ENCODE measurements around the gene LMBRD1. TPM values are rescaled to one million over a fixed set of nuclear protein-coding genes. Genes with fewer than 3 reads are reported as not detected.
A peak's percentile ranks its signal among the peaks of the same experiment; 100 is the strongest.

LMBRD1 gene
- total RNA-seq, 4 donors from 2014 or later, result 41.6 to 66.0 (median 57.1) TPM

DNA sequence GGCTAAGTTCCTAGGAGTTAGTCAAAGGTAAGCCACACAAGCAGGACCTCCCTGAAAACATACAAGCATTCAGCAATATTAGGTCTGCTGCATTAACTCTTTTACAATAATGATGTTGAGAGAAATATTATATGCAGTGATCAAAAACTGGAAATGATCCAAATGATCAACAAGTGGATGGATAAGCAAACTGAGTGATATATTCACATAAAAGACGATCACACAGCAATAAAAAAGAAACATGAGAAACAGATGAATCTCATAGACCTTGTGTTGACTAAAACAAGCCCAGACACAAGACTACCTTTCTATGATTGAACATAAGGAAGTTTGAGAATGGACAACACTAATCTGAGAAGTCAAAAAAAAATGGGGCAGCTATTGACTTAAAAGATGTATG lies 39.9 kb downstream of the LMBRD1 start:
- DNase-seq (ENCODE audit: low spot score), result no peak
- TF ChIP-seq, protein P1, sequence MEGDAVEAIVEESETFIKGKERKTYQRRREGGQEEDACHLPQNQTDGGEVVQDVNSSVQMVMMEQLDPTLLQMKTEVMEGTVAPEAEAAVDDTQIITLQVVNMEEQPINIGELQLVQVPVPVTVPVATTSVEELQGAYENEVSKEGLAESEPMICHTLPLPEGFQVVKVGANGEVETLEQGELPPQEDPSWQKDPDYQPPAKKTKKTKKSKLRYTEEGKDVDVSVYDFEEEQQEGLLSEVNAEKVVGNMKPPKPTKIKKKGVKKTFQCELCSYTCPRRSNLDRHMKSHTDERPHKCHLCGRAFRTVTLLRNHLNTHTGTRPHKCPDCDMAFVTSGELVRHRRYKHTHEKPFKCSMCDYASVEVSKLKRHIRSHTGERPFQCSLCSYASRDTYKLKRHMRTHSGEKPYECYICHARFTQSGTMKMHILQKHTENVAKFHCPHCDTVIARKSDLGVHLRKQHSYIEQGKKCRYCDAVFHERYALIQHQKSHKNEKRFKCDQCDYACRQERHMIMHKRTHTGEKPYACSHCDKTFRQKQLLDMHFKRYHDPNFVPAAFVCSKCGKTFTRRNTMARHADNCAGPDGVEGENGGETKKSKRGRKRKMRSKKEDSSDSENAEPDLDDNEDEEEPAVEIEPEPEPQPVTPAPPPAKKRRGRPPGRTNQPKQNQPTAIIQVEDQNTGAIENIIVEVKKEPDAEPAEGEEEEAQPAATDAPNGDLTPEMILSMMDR (IDR thresholded peaks at IDR 0.05), result no peak
- ATAC-seq (ENCODE audit: low FRiP score), result no peak

DNA sequence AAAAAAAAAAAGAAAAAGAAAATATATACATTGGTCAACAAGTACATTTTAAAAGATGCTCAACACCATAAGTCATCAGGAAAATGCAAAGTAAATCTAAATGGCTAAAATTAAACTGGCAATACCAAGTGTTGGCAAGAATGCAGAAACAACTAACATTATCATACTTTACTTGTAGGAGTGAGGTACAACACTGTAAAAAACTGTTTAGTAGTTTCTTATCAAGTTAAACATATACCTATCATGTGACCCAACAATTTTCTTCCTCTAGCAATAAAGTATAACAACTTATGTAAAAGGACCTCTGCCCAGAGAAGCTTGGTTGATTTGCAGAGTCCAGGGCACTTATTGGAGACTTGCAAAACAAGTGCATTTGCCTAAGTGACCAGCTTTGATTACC lies 40.4 kb downstream of the LMBRD1 start:
- ATAC-seq (ENCODE audit: low FRiP score) (no peak), DNase-seq (ENCODE audit: low spot score) (no peak)
- TF ChIP-seq, protein P1 (IDR thresholded peaks at IDR 0.05), result no peak

DNA sequence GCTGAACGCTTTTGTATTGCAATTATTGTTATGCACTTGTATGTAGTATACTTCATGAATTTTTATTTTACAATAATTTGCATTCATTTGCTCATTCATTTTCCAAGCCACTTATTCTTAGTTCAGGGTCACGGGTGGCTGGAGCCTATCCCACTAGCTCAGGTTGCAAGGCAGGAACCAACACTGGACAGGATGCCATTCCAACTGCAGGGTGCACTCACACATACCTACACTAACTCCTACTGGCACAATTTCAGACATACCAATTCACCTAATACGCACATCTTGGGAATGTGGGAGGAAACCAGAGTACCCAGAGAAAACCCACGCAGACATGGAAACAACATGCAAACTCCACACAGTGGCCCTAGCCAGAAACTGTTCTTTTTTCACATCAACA lies 61.8 kb downstream of the LMBRD1 start:
- TF ChIP-seq, protein P1 (IDR thresholded peaks at IDR 0.05), result no peak
- DNase-seq (ENCODE audit: low spot score), result no peak
- ATAC-seq (ENCODE audit: low FRiP score), result no peak

DNA sequence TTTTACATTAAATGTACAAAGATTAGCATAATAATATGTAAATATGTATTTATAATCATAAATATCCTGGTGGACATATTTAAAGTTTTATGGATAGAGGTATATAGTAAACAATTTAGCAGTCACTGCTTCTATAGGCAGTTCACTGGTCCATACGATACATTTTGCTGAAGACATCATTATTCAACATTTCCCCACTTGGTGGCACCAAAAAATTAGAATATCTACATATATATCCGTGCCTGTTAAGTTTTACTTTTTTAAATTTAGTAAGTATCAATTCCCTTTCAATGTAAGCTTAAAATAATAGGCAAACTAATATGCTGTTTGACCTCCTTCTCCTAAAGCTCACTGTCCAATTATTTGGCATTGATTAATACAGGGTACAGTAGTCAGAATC lies 64.2 kb downstream of the LMBRD1 start:
- DNase-seq (ENCODE audit: low spot score) (no peak), ATAC-seq (ENCODE audit: low FRiP score) (no peak)
- TF ChIP-seq, protein P1 (IDR thresholded peaks at IDR 0.05), result no peak

DNA sequence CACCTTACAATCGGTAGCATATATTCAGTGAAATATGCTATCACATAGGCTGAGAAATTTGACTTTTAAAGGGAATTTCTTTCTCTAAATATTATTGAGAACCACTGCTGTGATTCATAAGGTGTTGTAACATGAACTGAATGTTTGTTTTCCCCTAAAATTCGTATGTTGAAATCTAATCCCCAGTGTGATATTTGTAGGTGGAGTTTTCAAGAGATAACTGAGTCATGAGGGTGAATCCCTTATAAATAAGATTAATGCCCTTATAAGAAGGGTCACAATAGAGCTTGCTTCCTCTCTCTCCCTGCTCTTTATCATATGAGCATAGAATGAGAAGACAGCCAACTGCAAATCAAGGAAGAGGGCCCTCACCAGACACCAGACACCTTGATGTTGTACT lies 64.8 kb downstream of the LMBRD1 start:
- DNase-seq (ENCODE audit: low spot score), result no peak
- TF ChIP-seq, protein P1 (IDR thresholded peaks at IDR 0.05), result no peak
- ATAC-seq (ENCODE audit: low FRiP score), result peak; percentile 86

DNA sequence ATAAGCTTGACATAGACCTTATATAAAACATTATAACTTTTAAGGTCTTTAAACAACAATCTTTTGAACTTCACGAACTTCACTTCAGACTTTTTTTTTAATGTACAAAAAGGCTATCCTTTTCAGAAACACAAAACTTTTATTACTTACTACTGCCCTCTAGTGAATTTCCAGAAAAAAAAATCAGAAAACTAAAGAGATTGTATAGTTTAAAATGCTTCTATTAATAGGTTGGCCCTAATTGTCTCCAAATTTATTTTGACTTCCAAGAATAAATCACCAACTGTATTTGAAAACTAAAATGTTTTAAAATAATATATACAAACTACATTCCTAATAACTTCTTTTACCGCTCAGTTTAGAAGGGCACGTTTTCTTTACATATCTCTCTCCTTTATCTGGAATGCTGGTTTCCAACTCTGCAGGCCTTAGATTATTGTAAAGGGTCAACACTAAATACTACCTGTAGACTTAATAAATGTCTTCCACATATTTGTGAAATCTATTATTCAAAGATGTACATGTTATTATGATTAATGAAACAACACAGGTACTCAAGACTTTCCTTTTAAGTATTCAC lies 66.8 kb downstream of the LMBRD1 start:
- no peak for ATAC-seq (ENCODE audit: low FRiP score)
- DNase-seq (ENCODE audit: low spot score), result no peak
- TF ChIP-seq, protein P1 (IDR thresholded peaks at IDR 0.05), result no peak

DNA sequence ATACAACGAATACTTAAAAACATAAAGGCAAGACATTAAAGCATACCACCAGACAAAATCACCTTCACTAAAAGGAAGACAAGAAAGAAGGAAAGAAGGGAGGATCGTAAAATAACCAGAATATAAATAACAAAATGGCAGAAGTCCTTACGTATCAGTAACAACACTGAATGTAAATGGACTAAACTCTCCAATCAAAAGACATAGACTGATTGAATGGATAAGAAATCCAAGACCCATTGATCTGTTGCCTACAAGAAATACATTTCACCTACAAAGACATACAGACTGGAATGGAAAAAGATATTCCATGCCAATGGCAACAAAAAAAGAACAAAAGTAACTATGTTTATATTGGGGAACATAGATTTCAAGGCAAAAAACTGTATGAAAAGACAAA lies 74.1 kb downstream of the LMBRD1 start:
- no peak for ATAC-seq (ENCODE audit: low FRiP score)

More for the DNA sequence above, 74.1 kb downstream of the LMBRD1 start:
- TF ChIP-seq, protein P1 (IDR thresholded peaks at IDR 0.05), result no peak
- DNase-seq (ENCODE audit: low spot score), result no peak
